Inflammatory macrophage treated with lipopolysaccharide for 4 hours (primary cell): Measurements from ENCODE around the gene FBXW5.

Experiments used
- DNase-seq: peaks from one replicate; pipeline ENCODE4 v3.0.0-alpha.2; 2020

Gene FBXW5

DNA sequence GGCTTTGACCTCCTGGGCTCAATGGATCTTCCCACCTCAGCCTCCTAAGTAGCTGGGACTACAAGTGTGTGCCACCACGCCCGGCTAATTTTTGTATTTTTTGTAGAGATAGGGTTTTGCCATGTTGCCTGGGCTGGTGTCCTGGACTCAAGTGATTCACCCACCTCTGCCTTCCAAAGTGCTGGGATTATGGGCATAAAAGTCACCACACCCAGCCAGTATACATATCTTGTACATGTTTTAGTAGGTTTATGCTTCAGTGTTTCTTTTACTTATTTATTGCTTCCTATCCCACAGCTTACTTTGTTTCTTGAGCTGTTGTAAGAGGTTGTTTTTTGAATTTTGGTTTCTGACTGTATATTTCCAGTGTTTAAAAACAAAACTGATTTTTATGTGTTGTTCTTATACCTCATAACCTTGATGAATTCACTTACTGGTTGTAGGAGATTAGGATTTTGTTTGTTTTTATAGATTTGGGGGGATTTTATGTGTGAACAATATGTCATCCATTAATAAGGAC lies 12.9 kb downstream of the FBXW5 start:
- DNase-seq: peak; percentile 54

DNA sequence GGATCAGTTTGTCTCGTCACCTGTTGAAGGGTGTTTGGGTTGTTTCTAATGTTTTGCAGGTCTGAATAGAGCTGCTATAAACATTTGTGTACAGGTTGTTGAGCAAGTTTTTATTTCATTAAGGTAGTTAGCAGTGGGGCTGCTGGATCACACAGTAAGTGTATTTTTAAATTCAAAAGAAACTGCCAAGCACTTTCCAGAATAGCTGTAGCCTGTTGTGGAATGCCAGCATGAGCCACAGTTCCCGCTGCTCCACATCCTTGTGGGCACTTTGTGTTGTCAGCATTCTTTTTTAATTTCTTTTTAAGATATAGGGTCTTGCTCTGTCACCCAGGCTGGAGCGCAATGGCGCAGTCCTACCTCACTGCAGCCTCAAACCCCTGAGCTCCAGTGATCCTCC lies 14.5 kb downstream of the FBXW5 start:
- no peak for DNase-seq

DNA sequence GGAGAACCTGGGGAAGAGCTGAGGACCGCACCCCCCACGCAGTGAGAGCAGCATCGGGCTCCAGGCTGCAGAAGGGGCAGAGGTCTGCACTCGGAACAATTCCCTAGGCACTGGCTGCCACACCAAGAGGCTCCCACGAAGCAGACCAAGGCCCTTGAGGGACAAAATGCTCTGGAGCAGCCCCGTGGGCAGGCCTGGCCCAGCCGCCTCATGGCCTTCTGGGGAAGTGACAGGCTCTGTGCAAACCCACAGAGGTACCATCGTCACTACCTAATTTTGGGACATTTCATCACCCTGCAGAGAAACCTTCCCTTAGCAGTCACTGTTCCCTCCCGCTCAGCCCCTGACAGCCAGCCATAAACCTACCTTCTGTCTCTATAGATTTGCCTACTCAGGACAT lies 15.9 kb downstream of the FBXW5 start:
- peak; percentile 87 for DNase-seq

GRCh38 chr9:136927343-136928271 lies 16.9 kb downstream of the FBXW5 start:
- peak; percentile 51 for DNase-seq

DNA sequence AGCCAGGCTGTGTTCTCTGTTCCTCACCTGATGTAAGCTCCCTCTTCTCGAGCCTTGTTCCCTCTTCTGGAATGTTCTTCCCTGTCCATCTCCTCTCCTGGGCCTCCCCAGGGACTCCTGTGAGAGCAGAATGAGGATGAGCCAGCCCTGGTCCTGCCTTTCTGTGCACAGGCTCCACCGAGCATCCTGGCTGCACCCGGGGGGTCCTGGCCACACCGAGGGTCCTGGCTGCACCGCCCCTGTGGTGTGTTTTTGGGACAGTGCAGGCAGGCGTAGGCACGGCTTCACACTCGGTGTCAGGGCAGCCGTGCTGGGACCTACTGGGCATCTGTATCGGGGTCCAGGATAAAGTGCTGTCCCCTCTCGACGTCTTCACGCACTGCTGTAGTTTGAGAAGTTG lies 17.8 kb downstream of the FBXW5 start:
- DNase-seq: no peak

GRCh38 chr9:136926154-136926704 lies 18.3 kb downstream of the FBXW5 start:
- no peak for DNase-seq

DNA sequence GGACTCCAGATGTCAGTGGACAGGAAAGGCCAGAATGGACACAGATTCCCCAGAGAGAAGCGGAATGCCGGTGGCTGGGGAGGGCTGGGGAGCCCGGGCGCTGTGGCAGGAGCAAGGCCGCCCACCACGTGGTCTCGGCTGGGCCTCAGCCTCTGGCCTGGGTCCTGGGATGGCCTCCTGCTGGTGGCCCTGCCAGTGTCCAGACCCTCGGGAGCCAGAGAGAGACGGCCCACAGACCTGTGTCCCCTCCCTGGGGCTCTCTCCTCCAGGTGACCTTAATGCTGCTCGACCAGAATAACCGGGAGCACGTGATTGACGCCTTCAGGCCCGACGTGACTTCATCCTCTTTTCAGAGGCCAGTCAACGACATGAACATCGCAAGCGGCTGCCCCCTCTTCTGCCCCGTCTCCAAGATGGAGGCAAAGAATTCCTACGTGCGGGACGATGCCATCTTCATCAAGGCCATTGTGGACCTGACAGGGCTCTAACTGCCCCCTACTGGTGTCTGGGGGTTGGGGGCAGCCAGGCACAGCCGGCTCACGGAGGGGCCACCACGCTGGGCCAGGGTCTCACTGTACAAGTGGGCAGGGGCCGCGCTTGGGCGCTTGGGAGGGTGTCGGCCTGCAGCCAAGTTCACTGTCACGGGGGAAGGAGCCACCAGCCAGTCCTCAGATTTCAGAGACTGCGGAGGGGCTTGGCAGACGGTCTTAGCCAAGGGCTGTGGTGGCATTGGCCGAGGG lies 19.0 kb downstream of the FBXW5 start:
- no peak for DNase-seq

DNA sequence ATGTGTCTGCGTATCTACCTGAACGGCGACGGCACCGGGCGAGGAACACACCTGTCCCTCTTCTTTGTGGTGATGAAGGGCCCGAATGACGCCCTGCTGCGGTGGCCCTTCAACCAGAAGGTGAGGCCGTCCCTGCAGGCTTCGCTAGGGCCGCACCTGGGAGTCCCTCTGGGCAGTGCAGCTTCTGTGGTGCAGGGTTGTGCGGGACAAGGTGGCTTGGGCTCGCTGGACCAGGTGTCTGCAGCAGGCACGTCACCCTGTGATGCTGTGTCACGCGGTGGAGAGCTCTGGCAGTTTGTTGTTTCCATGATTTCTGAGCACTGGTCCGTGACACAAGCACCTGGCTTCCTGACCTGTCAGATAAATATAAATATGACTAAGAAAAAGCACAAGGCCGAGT lies 20.7 kb downstream of the FBXW5 start:
- no peak for DNase-seq

- DNase-seq: no peak
These were observed 22.0 kb downstream of the FBXW5 start for GRCh38 chr9:136922540-136922939.

DNA sequence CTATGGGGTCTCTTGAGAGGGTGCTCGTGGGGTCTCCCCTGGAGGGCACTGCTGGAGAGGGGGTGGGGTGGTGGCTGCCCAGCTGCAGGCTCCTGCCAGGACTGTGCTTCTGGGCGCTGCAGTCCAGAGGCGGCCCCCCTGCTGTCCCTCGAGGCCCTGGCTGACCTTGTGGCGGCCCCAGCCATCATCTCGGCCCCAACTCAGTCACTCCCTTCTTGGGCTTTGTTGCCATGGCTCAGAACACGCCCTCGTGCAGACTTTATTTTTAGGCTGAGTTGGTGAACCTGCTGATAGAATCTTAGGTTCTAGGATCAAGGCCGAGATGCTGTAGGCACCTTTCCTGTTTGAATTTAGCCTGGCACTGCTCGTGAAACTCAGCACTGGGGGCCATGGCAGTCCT lies 22.8 kb downstream of the FBXW5 start:
- DNase-seq: no peak

GRCh38 chr9:136921307-136921706 lies 23.2 kb downstream of the FBXW5 start:
- no peak for DNase-seq

GRCh38 chr9:136920734-136921231 lies 23.8 kb downstream of the FBXW5 start:
- no peak for DNase-seq

- no peak for DNase-seq
These were observed 24.5 kb downstream of the FBXW5 start for GRCh38 chr9:136920069-136920468.

DNA sequence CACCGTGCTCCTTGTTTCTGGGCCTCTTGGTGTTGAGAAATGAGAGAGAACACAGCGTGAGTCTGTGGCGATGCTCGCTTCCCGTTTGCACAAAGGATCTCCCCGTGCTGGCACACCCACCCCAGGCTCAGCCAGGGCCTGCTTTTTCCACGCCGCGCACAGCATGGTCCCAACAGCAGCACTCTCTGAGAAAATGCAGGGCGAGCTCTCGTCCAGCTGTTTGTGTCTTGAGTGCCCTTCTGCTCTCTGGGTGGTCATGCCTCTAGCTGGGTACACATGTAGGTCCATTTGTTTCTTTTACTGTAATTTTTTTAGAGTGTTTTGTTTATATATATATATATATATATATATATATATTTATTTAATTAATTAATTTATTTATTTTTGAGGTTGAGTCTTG lies 26.6 kb downstream of the FBXW5 start:
- DNase-seq: no peak

GRCh38 chr9:136916330-136917184 lies 28.0 kb downstream of the FBXW5 start:
- DNase-seq: no peak

- no peak for DNase-seq
These were observed 28.8 kb downstream of the FBXW5 start for GRCh38 chr9:136915632-136916329.

GRCh38 chr9:136913701-136914438 lies 30.7 kb downstream of the FBXW5 start:
- DNase-seq: no peak

DNA sequence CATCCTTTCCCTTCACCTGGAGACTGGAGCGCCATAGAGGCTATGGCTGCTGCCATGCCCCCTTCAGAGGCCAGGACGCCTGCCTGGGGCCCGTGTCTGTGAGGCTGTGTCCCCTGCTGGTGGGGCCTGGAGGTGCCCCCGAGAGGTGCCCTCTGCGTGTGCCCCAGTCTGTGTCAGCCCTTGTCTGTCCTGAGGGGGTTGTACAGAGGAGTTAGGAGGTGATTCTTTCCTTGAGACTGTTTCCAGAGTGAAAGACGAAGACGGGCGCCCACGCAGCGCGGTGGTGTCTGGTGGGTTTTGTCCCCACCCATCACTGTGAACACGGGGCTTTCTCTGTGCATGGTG lies 33.7 kb downstream of the FBXW5 start:
- DNase-seq: no peak

DNA sequence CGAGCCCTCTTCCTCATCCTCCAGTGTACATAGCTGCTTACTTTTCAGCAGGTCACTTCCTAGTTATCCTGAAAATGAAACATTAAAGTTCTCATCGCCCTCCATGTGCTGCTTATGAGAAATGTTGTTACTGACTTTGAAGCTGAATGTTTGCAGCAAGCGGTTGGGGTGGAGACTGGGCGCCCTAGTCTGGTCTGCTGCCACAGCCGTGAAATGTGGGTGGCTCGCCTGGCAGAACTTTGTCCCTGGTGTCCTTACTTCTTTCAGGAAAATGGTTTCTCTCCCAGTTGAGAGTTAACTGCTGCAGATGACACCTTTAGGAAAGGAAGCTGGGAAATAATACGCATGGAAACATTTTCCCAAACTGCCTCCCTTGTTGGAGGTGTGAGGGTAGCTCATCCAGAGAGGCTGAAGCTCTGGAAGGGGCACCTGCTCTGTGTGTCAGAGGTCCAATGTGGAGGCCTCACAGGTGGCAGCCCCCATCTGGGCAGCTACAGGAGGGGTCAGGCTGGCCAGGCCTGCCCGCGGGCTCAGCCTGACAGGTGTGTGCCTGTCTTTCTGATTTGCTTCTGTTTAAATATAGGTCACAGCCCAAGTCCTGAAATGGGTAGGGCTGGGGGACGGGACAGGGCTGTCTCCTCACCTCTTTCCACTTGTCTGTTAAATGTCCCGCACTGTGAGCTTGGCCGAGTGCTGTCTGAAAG lies 34.2 kb downstream of the FBXW5 start:
- DNase-seq: no peak
